ENCODE results near the gene CCDC198.

The CCDC198 gene

DNA sequence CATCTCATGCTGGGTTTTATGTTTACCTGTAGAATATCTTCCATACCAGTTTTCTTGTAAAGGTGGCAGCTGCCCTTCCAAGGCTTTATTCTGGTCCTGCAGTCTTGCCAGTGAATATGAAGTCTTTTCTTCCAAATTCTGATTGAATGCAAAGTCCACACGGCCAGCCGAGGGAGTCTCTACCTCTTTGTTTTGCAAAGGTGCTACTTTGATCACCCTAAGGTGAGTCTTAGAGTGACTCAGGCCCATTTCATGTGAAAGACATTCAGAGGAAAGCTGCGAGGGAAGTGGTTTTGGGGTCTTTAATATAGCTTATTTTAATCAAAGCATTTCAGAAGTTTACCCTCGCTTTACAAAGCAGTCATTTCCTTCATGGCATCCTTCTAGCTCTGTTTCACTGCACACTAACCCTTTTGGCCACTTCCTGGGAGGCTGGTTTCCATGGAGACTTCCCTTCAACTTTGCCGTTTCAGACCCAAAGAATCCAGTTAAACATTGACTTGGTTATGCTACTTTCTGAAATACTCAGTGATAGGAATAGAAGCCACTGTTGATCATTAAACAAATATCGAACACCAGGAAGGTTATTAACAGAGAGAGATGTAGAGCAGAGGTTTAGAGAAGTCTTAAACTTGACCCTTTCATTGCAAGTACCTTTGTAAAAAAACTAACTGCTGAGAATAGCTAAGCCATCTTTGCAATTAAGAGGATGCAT lies at the start of gene CCDC198:
Gene CCDC198 (minus strand): TSS at position 391 of the 715 bp plus-strand sequence. CDS start 142 bp downstream, at position 249.
- TF ChIP-seq CTCF (IDR thresholded peaks at IDR 0.05; ENCODE audit: low read depth, low read length, missing control alignments), result no peak
- H3K4me3 ChIP-seq (ENCODE audit: low read depth, low read length), result no peak within 1 kb of the TSS
- no peak for DNase-seq (ENCODE audit: low read depth)

- peak; percentile 1 for DNase-seq (ENCODE audit: low read depth)
- H3K4me3 ChIP-seq (ENCODE audit: low read depth, low read length), result no peak overlapping the region
- peak; percentile 66 for TF ChIP-seq CTCF (IDR thresholded peaks at IDR 0.05; ENCODE audit: low read depth, low read length, missing control alignments)
Measured at GRCh38 chr14:57533214-57533613, 39.6 kb upstream of the CCDC198 start.

- H3K4me3 ChIP-seq (ENCODE audit: low read depth, low read length), result no peak overlapping the region
- no peak for DNase-seq (ENCODE audit: low read depth)
- no peak for TF ChIP-seq CTCF (IDR thresholded peaks at IDR 0.05; ENCODE audit: low read depth, low read length, missing control alignments)
Measured at GRCh38 chr14:57530571-57530970, 36.9 kb upstream of the CCDC198 start.

DNA sequence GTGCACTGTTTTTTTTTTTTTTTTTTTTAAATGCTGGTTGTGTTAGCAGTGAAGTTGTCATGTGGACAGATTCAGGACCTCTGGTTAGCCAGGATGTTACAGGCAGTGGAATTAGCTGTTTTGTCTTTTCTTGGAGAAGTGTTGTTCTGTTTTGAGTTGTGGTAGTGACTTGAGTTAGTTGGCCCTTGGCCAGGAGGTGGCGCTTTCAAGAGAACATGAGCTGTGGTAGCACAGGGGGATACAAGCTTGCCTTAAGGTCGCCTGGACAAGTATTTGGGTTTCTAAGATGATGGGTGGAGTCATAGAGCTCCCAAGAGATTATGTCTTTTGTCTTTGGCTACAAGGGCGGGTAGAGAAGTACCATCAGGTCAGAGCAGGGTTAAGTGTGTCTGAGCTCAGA lies 33.3 kb upstream of the CCDC198 start:
- DNase-seq (ENCODE audit: low read depth), result no peak
- H3K4me3 ChIP-seq (ENCODE audit: low read depth, low read length), result no peak overlapping the region
- TF ChIP-seq CTCF (IDR thresholded peaks at IDR 0.05; ENCODE audit: low read depth, low read length, missing control alignments), result peak; percentile 43

DNA sequence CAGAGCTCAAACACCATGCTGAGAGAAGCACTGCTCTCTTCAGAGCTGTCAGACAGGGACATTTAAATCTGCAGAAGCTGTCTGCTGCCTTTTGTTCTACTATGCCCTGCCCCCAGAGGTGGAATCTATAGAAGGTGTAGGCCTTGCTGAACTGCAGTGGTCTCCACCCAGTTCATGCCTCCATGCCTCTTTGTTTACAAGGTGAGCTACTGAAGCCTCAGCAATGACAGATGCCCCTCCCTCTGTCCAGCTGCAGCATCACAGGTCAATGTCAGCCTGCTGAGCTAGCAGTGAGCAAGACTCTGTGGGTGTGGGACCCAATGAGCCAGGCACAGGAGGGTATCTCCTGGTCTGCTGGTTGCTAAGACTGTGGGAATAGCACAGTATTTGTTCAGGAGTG lies 25.4 kb upstream of the CCDC198 start:
- no peak overlapping the region for H3K4me3 ChIP-seq (ENCODE audit: low read depth, low read length)
- no peak for TF ChIP-seq CTCF (IDR thresholded peaks at IDR 0.05; ENCODE audit: low read depth, low read length, missing control alignments)
- DNase-seq (ENCODE audit: low read depth), result no peak

DNA sequence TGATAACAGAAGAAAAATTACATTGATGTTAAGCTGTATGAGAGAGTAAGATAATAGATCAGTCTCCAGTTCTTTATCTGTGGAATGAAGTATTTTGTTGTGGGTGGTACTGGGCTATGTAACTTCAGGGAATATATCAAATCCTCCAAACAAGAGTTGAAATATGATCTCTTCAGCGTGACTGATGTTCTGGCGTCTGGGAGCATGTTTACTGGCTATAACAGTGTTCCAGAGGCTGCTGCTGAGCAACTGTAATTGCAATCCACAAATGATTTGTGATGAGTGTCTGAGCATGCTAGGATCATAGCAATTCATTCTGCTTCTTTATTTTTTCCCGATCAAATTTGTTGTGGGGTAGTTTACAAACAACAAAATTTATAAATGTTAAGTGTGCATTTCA lies 18.6 kb upstream of the CCDC198 start:
- DNase-seq (ENCODE audit: low read depth), result no peak
- no peak for TF ChIP-seq CTCF (IDR thresholded peaks at IDR 0.05; ENCODE audit: low read depth, low read length, missing control alignments)

DNA sequence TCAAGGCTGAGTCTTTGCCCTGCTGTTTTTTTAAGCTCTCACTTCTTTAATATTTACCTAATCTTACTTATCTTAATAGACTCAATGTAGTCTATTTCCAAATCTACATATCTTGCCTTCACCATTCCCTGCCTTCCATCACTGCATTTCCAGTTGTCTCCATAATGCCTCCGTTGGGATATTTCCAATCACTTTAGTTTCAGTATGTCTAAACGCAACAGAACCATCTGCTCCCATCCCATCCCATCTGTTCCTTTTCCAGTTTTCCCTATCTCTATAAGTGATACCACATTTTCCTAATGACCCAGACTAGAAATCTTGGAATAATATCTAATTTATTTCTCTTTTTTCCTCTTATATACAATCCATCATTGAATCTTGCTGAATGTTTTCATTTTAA lies 15.1 kb upstream of the CCDC198 start:
- DNase-seq (ENCODE audit: low read depth), result no peak
- H3K4me3 ChIP-seq (ENCODE audit: low read depth, low read length), result no peak overlapping the region
- no peak for TF ChIP-seq CTCF (IDR thresholded peaks at IDR 0.05; ENCODE audit: low read depth, low read length, missing control alignments)

More for the DNA sequence above, 18.6 kb upstream of the CCDC198 start:
- no peak overlapping the region for H3K4me3 ChIP-seq (ENCODE audit: low read depth, low read length)

Measured in GM12864 (cell line).